ENCODE data around the gene SRRM2.

The SRRM2 gene

GRCh38 chr16:2752850-2753732, 653 bp downstream of the SRRM2 start:
- no peak for DNase-seq (ENCODE audit: low spot score)
- H3K4me1 Mint-ChIP-seq (ENCODE audit: low read depth) = peaks cover 44% of the 10 kb centered on the region
- no peaks in the 10 kb centered on the region for H3K9me3 Mint-ChIP-seq
- H3K4me3 Mint-ChIP-seq = peak overlapping the region; percentile 92
- H3K27ac Mint-ChIP-seq = peak overlapping the region; percentile 97
- H3K36me3 Mint-ChIP-seq (ENCODE audit: low read depth) = peaks cover 50% of the 10 kb centered on the region
- no peaks in the 10 kb centered on the region for H3K27me3 Mint-ChIP-seq (ENCODE audit: low read depth)

- no peak for DNase-seq (ENCODE audit: low spot score)
- H3K4me1 Mint-ChIP-seq (ENCODE audit: low read depth) = peaks cover 47% of the 10 kb centered on the region
- H3K27me3 Mint-ChIP-seq (ENCODE audit: low read depth) = no peaks in the 10 kb centered on the region
- H3K27ac Mint-ChIP-seq = peak overlapping the region; percentile 89
- H3K9me3 Mint-ChIP-seq = no peaks in the 10 kb centered on the region
- peak overlapping the region; percentile 92 for H3K4me3 Mint-ChIP-seq
- H3K36me3 Mint-ChIP-seq (ENCODE audit: low read depth) = peaks cover 55% of the 10 kb centered on the region
These were observed 1.2 kb downstream of the SRRM2 start for GRCh38 chr16:2753733-2754020.

GRCh38 chr16:2755158-2755557, 2.7 kb downstream of the SRRM2 start:
- Mint-ChIP-seq H3K36me3 (ENCODE audit: low read depth) (peaks cover 68% of the 10 kb centered on the region), H3K9me3 (no peaks in the 10 kb centered on the region), H3K4me1 (ENCODE audit: low read depth) (peaks cover 49% of the 10 kb centered on the region), H3K27ac (peak overlapping the region; percentile 89), H3K4me3 (peak overlapping the region; percentile 92), H3K27me3 (ENCODE audit: low read depth) (no peaks in the 10 kb centered on the region)
- DNase-seq (ENCODE audit: low spot score) = no peak

- no peak for DNase-seq (ENCODE audit: low spot score)
- peak overlapping the region; percentile 26 for H3K27ac Mint-ChIP-seq
- no peaks in the 10 kb centered on the region for H3K9me3 Mint-ChIP-seq
- H3K4me3 Mint-ChIP-seq = no peak overlapping the region
- peaks cover 78% of the 10 kb centered on the region for H3K36me3 Mint-ChIP-seq (ENCODE audit: low read depth)
- no peaks in the 10 kb centered on the region for H3K27me3 Mint-ChIP-seq (ENCODE audit: low read depth)
- H3K4me1 Mint-ChIP-seq (ENCODE audit: low read depth) = peaks cover 41% of the 10 kb centered on the region
These were observed 4.0 kb downstream of the SRRM2 start for GRCh38 chr16:2756288-2757015.

GRCh38 chr16:2757344-2757743, 4.9 kb downstream of the SRRM2 start:
- no peak overlapping the region for H3K4me3 Mint-ChIP-seq
- H3K36me3 Mint-ChIP-seq (ENCODE audit: low read depth) = peaks cover 84% of the 10 kb centered on the region
- H3K9me3 Mint-ChIP-seq = no peaks in the 10 kb centered on the region
- no peak overlapping the region for H3K27ac Mint-ChIP-seq
- H3K4me1 Mint-ChIP-seq (ENCODE audit: low read depth) = peaks cover 37% of the 10 kb centered on the region
- no peaks in the 10 kb centered on the region for H3K27me3 Mint-ChIP-seq (ENCODE audit: low read depth)
- no peak for DNase-seq (ENCODE audit: low spot score)

- no peak for DNase-seq (ENCODE audit: low spot score)
- no peak overlapping the region for H3K4me3 Mint-ChIP-seq
- H3K36me3 Mint-ChIP-seq (ENCODE audit: low read depth) = peaks cover 96% of the 10 kb centered on the region
- no peaks in the 10 kb centered on the region for H3K9me3 Mint-ChIP-seq
- no peaks in the 10 kb centered on the region for H3K27me3 Mint-ChIP-seq (ENCODE audit: low read depth)
- no peak overlapping the region for H3K27ac Mint-ChIP-seq
- H3K4me1 Mint-ChIP-seq (ENCODE audit: low read depth) = peaks cover 13% of the 10 kb centered on the region
These were observed 9.0 kb downstream of the SRRM2 start for GRCh38 chr16:2761472-2761871.

- Mint-ChIP-seq H3K27ac (no peak overlapping the region), H3K4me3 (no peak overlapping the region), H3K4me1 (ENCODE audit: low read depth) (peaks cover 9% of the 10 kb centered on the region), H3K9me3 (no peaks in the 10 kb centered on the region), H3K36me3 (ENCODE audit: low read depth) (peaks cover 94% of the 10 kb centered on the region), H3K27me3 (ENCODE audit: low read depth) (no peaks in the 10 kb centered on the region)
- no peak for DNase-seq (ENCODE audit: low spot score)
These were observed 9.6 kb downstream of the SRRM2 start for GRCh38 chr16:2761886-2762583.

- Mint-ChIP-seq H3K4me3 (no peak overlapping the region), H3K36me3 (ENCODE audit: low read depth) (peaks cover 90% of the 10 kb centered on the region), H3K9me3 (no peaks in the 10 kb centered on the region), H3K27ac (no peak overlapping the region), H3K27me3 (ENCODE audit: low read depth) (no peaks in the 10 kb centered on the region), H3K4me1 (ENCODE audit: low read depth) (peaks cover 9% of the 10 kb centered on the region)
- DNase-seq (ENCODE audit: low spot score) = no peak
These were observed 10.3 kb downstream of the SRRM2 start for GRCh38 chr16:2762711-2763110.

GRCh38 chr16:2763173-2763572, 10.7 kb downstream of the SRRM2 start:
- DNase-seq (ENCODE audit: low spot score) = no peak
- peaks cover 90% of the 10 kb centered on the region for H3K36me3 Mint-ChIP-seq (ENCODE audit: low read depth)
- no peaks in the 10 kb centered on the region for H3K9me3 Mint-ChIP-seq
- H3K4me1 Mint-ChIP-seq (ENCODE audit: low read depth) = peaks cover 9% of the 10 kb centered on the region
- H3K4me3 Mint-ChIP-seq = no peak overlapping the region
- no peak overlapping the region for H3K27ac Mint-ChIP-seq
- H3K27me3 Mint-ChIP-seq (ENCODE audit: low read depth) = no peaks in the 10 kb centered on the region

- Mint-ChIP-seq H3K27ac (no peak overlapping the region), H3K4me1 (ENCODE audit: low read depth) (peaks cover 2% of the 10 kb centered on the region), H3K27me3 (ENCODE audit: low read depth) (no peaks in the 10 kb centered on the region), H3K4me3 (no peak overlapping the region), H3K36me3 (ENCODE audit: low read depth) (peaks cover 89% of the 10 kb centered on the region), H3K9me3 (no peaks in the 10 kb centered on the region)
- DNase-seq (ENCODE audit: low spot score) = no peak
These were observed 12.3 kb downstream of the SRRM2 start for GRCh38 chr16:2764718-2765117.

GRCh38 chr16:2765462-2766404, 13.3 kb downstream of the SRRM2 start:
- no peaks in the 10 kb centered on the region for H3K27me3 Mint-ChIP-seq (ENCODE audit: low read depth)
- H3K4me3 Mint-ChIP-seq = no peak overlapping the region
- no peaks in the 10 kb centered on the region for H3K9me3 Mint-ChIP-seq
- DNase-seq (ENCODE audit: low spot score) = no peak
- H3K27ac Mint-ChIP-seq = no peak overlapping the region
- no peaks in the 10 kb centered on the region for H3K4me1 Mint-ChIP-seq (ENCODE audit: low read depth)
- H3K36me3 Mint-ChIP-seq (ENCODE audit: low read depth) = peaks cover 87% of the 10 kb centered on the region

GRCh38 chr16:2766430-2767139, 14.1 kb downstream of the SRRM2 start:
- Mint-ChIP-seq H3K4me1 (ENCODE audit: low read depth) (no peaks in the 10 kb centered on the region), H3K27me3 (ENCODE audit: low read depth) (no peaks in the 10 kb centered on the region), H3K4me3 (no peak overlapping the region), H3K9me3 (no peaks in the 10 kb centered on the region), H3K27ac (no peak overlapping the region), H3K36me3 (ENCODE audit: low read depth) (peaks cover 86% of the 10 kb centered on the region)
- DNase-seq (ENCODE audit: low spot score) = no peak

All from T-helper 2 cell treated with Interferon-gamma antibody and Interleukin-4, amounts not matched to agents 5 μg/mL and 100 μg/mL, for 36 hours (primary cell).